Erythroblast (primary cell): ENCODE data around the gene SLC4A8.

Source experiments
- GATA1 ChIP-seq: IDR thresholded peaks from 2 replicates; pipeline ENCODE4 v1.6.1; 2011; ENCODE audit warnings: low read depth, mild to moderate bottlenecking, control low read depth, low read length, moderate library complexity
- POLR2A ChIP-seq: IDR thresholded peaks from 2 replicates; pipeline ENCODE4 v1.6.1; 2011; ENCODE audit warnings: mild to moderate bottlenecking, low read length

GRCh38 chr12:51381226-51382079 is 43.2 kb upstream of the SLC4A8 start:
- TF ChIP-seq POLR2A (no peak), GATA1 (no peak)
